HCT116 (cell line): Measurements from ENCODE around the gene RFX8. TPM values are rescaled to one million over a fixed set of nuclear protein-coding genes. Genes with fewer than 3 reads are reported as not detected.

ENCODE experiments used
- ATAC-seq: fragments of 200-7000 bp; cut with Tn5 transposase; 2 replicates; pipeline ENCODE4 v1.9.1; 2020; ENCODE audit warnings: mild to moderate bottlenecking, moderate library complexity
- BruUV-seq: library from RNA; stranded (reverse); fragments of 400-500 nt; replicated peaks from 2 replicates; lab custom pipeline; 2021; lab: Mats Ljungman, UMichigan
- CTCF ChIA-PET: fragments of 300-600 bp; sonication (Branson Sonifier 250); formaldehyde crosslinking; loops from one replicate; lab custom pipeline; 2021; ENCODE audit warnings: antibody characterized with exemption; lab: Charles Lee
- POLR2A ChIA-PET: fragments of 300-600, 350-600 bp; sonication (Branson Sonifier 250); formaldehyde crosslinking; loops from one replicate; lab custom pipeline; 2021; ENCODE audit warnings: antibody characterized with exemption; lab: Charles Lee
- RAD21 ChIA-PET, 2 experiments: fragments of 300-600 bp; sonication (Branson Sonifier 250); formaldehyde crosslinking; loops; one replicate each; lab custom pipeline; 2023; ENCODE audit warnings: low total read pairs in 2 of 2; ENCODE audit not compliant: uncharacterized antibody in 2 of 2, unreplicated experiment in 2 of 2, low non-redundant PET in 1 of 2; lab: Charles Lee
- DNase-seq: peaks from one replicate; pipeline ENCODE4 v3.0.0-alpha.2; 2010; ENCODE audit warnings: low read depth, low spot score
- H2AFZ ChIP-seq: fragments of 200-600 bp; shearing (Covaris generic), sonication (generic); 2 replicates; pipeline ENCODE4 v1.6.1; 2017; ENCODE audit warnings: low read depth, mixed run types, mixed read lengths, antibody characterized with exemption, low read length; ENCODE audit not compliant: poor library complexity, severe bottlenecking
- H3K27ac ChIP-seq: 2 replicates; pipeline ENCODE4 v1.5.1; 2012; ENCODE audit warnings: low read depth, low read length
- H3K27me3 ChIP-seq: fragments of 200-600 bp; sonication (generic); 2 replicates; pipeline ENCODE4 v1.6.1; 2016; ENCODE audit warnings: mixed run types, low read length, mixed read lengths; ENCODE audit not compliant: insufficient read depth
- H3K36me3 ChIP-seq, 2 experiments: fragments of 200-500 bp in 1 of 2; fragments of 200-600 bp in 1 of 2; sonication (Bioruptor generic) in 1 of 2; sonication (generic) in 1 of 2; 2 replicates each; pipeline versions ENCODE4 v1.5.1 to v1.6.1; 2014 to 2016; ENCODE audit warnings: low read length in 2 of 2, inconsistent platforms in 1 of 2, mixed read lengths in 1 of 2, mixed run types in 1 of 2; ENCODE audit not compliant: insufficient read depth in 2 of 2, control insufficient read depth in 1 of 2
- H3K4me1 ChIP-seq, 2 experiments: fragments of 200-600 bp in 1 of 2; sonication (generic) in 1 of 2; 2 replicates each; pipeline versions ENCODE4 v1.5.1 to v1.6.1; 2012 to 2017; ENCODE audit warnings: low read length in 2 of 2, inconsistent platforms in 1 of 2, mild to moderate bottlenecking in 1 of 2, mixed read lengths in 1 of 2, mixed run types in 1 of 2, moderate library complexity in 1 of 2; ENCODE audit not compliant: insufficient read depth in 2 of 2, control insufficient read depth in 1 of 2
- H3K4me2 ChIP-seq: fragments of 200-600 bp; sonication (generic); 2 replicates; pipeline ENCODE4 v1.6.1; 2017; ENCODE audit warnings: mixed run types, low read length, mixed read lengths
- H3K4me3 ChIP-seq, 2 experiments: fragments of 200-600 bp in 1 of 2; sonication (generic) in 1 of 2; replicated peaks in 1 of 2; 2 replicates each; pipeline ENCODE4 v1.5.1; 2011 to 2016; ENCODE audit warnings: low read length in 2 of 2, control low read depth in 1 of 2, low read depth in 1 of 2, mild to moderate bottlenecking in 1 of 2, mixed read lengths in 1 of 2, mixed run types in 1 of 2
- H3K79me2 ChIP-seq: fragments of 200-600 bp; sonication (generic); 2 replicates; pipeline ENCODE4 v1.6.1; 2017; ENCODE audit warnings: mild to moderate bottlenecking, mixed run types, low read length, moderate library complexity, mixed read lengths; ENCODE audit not compliant: insufficient read depth
- H3K9ac ChIP-seq: fragments of 200-600 bp; sonication (generic); 2 replicates; pipeline ENCODE4 v1.6.1; 2016; ENCODE audit warnings: low read length, mixed read lengths
- H3K9me2 ChIP-seq: fragments of 200-600 bp; sonication (generic), shearing (Covaris generic); 2 replicates; pipeline ENCODE4 v1.6.1; 2017; ENCODE audit warnings: mixed run types, mild to moderate bottlenecking, moderate library complexity; ENCODE audit not compliant: insufficient read depth
- H3K9me3 ChIP-seq, 2 experiments: fragments of 200-500 bp in 1 of 2; fragments of 200-600 bp in 1 of 2; sonication (Bioruptor generic) in 1 of 2; sonication (generic) in 1 of 2; 2 replicates each; pipeline ENCODE4 v1.6.1; 2014 to 2017; ENCODE audit warnings: low read length in 2 of 2, mixed read lengths in 2 of 2, inconsistent platforms in 1 of 2, low read depth in 1 of 2, mild to moderate bottlenecking in 1 of 2, mixed run types in 1 of 2, moderate library complexity in 1 of 2; ENCODE audit not compliant: control insufficient read depth in 1 of 2, insufficient read depth in 1 of 2
- H4K20me1 ChIP-seq: fragments of 200-600 bp; sonication (generic), shearing (Covaris generic); 2 replicates; pipeline ENCODE4 v1.6.1; 2017; ENCODE audit warnings: mixed run types, mild to moderate bottlenecking, moderate library complexity; ENCODE audit not compliant: insufficient read depth
- ATF3 ChIP-seq: IDR thresholded peaks from 2 replicates; pipeline ENCODE4 v1.6.1; 2012
- CBX3 ChIP-seq: IDR thresholded peaks from 2 replicates; pipeline ENCODE4 v1.6.1; 2012; ENCODE audit warnings: low read depth
- CEBPB ChIP-seq: IDR thresholded peaks from 2 replicates; pipeline ENCODE4 v1.6.1; 2012; ENCODE audit warnings: low read depth
- CTCF ChIP-seq, 3 experiments: fragments of 200-600 bp in 1 of 3; sonication (generic) in 1 of 3; IDR thresholded peaks in 2 of 3; conservative IDR thresholded peaks in 1 of 3; 2 replicates each; pipeline ENCODE4 v1.5.1; 2012 to 2017; ENCODE audit warnings: low read depth in 2 of 3, low read length in 2 of 3, antibody characterized with exemption in 1 of 3, borderline replicate concordance in 1 of 3, control low read depth in 1 of 3, mild to moderate bottlenecking in 1 of 3, mixed read lengths in 1 of 3, mixed run types in 1 of 3, moderate library complexity in 1 of 3; ENCODE audit not compliant: insufficient read depth in 1 of 3
- EGR1 ChIP-seq: IDR thresholded peaks from 2 replicates; pipeline ENCODE4 v1.6.1; 2012; ENCODE audit warnings: low read depth
- ELF1 ChIP-seq: IDR thresholded peaks from 2 replicates; pipeline ENCODE4 v1.6.1; 2012; ENCODE audit warnings: low read depth, borderline replicate concordance
- EZH2 ChIP-seq: fragments of 200-600 bp; sonication (generic); IDR thresholded peaks from 2 replicates; pipeline ENCODE4 v1.6.1; 2017; ENCODE audit warnings: antibody characterized with exemption, mixed run types
- EZH2phosphoT487 ChIP-seq: fragments of 200-600 bp; IDR thresholded peaks from 2 replicates; pipeline ENCODE4 v1.6.1; 2018; ENCODE audit warnings: antibody characterized with exemption, borderline replicate concordance
- FOSL1 ChIP-seq: IDR thresholded peaks from 2 replicates; pipeline ENCODE4 v1.6.1; 2012; ENCODE audit warnings: low read depth
- JUND ChIP-seq: IDR thresholded peaks from 2 replicates; pipeline ENCODE4 v1.6.1; 2012
- MAX ChIP-seq: IDR thresholded peaks from 2 replicates; pipeline ENCODE4 v1.6.1; 2012
- POLR2AphosphoS5 ChIP-seq: IDR thresholded peaks from 2 replicates; pipeline ENCODE4 v1.6.1; 2011; ENCODE audit warnings: mild to moderate bottlenecking, low read depth, low read length, moderate library complexity
- RAD21 ChIP-seq: IDR thresholded peaks from 2 replicates; pipeline ENCODE4 v1.6.1; 2012; ENCODE audit warnings: low read depth, mild to moderate bottlenecking
- REST ChIP-seq: IDR thresholded peaks from 2 replicates; pipeline ENCODE4 v1.6.1; 2012; ENCODE audit warnings: low read depth
- SIN3A ChIP-seq: IDR thresholded peaks from 2 replicates; pipeline ENCODE4 v1.6.1; 2012; ENCODE audit warnings: low read depth
- SRF ChIP-seq: IDR thresholded peaks from 2 replicates; pipeline ENCODE4 v1.6.1; 2012; ENCODE audit warnings: low read depth
- TCF7L2 ChIP-seq: IDR thresholded peaks from 2 replicates; pipeline ENCODE4 v1.7.0; 2011; ENCODE audit warnings: borderline replicate concordance, inconsistent platforms; ENCODE audit not compliant: insufficient read depth, insufficient read length; ENCODE audit errors: extremely low read depth
- YY1 ChIP-seq: IDR thresholded peaks from 2 replicates; pipeline ENCODE4 v1.6.1; 2011; ENCODE audit warnings: low read length, low read depth, moderate library complexity, mild to moderate bottlenecking; ENCODE audit not compliant: insufficient replicate concordance; ENCODE audit errors: extremely low read depth
- ZNF274 ChIP-seq: fragments of 200-500 bp; sonication (Bioruptor generic); IDR thresholded peaks from 2 replicates; pipeline ENCODE4 v1.6.1; 2014; ENCODE audit warnings: mild to moderate bottlenecking, low read depth, low read length, inconsistent platforms
- intact Hi-C: fragments of 100-400 bp; cut with micrococcal nuclease; formaldehyde crosslinking; loops from 2 replicates; pipeline ENCODE4 v1.10.0; 2022
- total RNA-seq: library from RNA; stranded (reverse); gene quantifications from one replicate; pipeline ENCODE4 v1.2.1, GENCODE V29; 2021; ENCODE audit not compliant: unreplicated experiment

The RFX8 gene
- total RNA-seq, 1 experiment from 2014 or later, result not detected

GRCh38 chr2:101521487-101521886 is 46.6 kb upstream of the RFX8 start (continued):
- TF ChIP-seq JUND (no peak), TCF7L2 (no peak)

GRCh38 chr2:101520246-101520645 is 45.3 kb upstream of the RFX8 start:
- ChIA-PET POLR2A (no interaction called here), RAD21 (no interaction called here)
- Histone ChIP-seq H2AFZ (no peak overlapping the region), H3K4me3 (no peak overlapping the region), H3K4me2 (no peak overlapping the region), H3K79me2 (no peaks in the 10 kb centered on the region), H3K9me2 (no peaks in the 10 kb centered on the region), H3K4me1 (peaks cover 8 to 30% of the 10 kb centered on the region in 2 experiments; a peak in 3 of 4 replicates), H3K9me3 (peaks cover 0 to 7% of the 10 kb centered on the region in 2 experiments; a peak in 1 of 4 replicates)
- intact Hi-C loops, result no loop called here
- no peak for DNase-seq
- TF ChIP-seq REST, result no peak
- TF ChIP-seq CTCF (IDR thresholded peaks at IDR 0.05 in 2 of 3, conservative IDR thresholded peaks at IDR 0.05 in 1 of 3; ENCODE audit: borderline replicate concordance in 1 of 3, insufficient read depth in 1 of 3, low read depth in 2 of 3, low read length in 2 of 3), result no peak
- TF ChIP-seq TCF7L2, result no peak
- TF ChIP-seq ATF3, result no peak
- no peak for TF ChIP-seq SIN3A
- no peak for TF ChIP-seq EZH2
- no peak for TF ChIP-seq RAD21
- TF ChIP-seq MAX, result no peak
- TF ChIP-seq POLR2AphosphoS5, result no peak
- no peak for TF ChIP-seq CEBPB
- no peak for TF ChIP-seq YY1
- TF ChIP-seq ELF1, result no peak
- no peak for TF ChIP-seq ZNF274
- no peak for TF ChIP-seq CBX3
- TF ChIP-seq SRF, result no peak
- TF ChIP-seq EGR1, result no peak
- TF ChIP-seq FOSL1, result no peak
- no peak for TF ChIP-seq EZH2phosphoT487
- TF ChIP-seq, all 23 proteins: peak for 0
- Histone ChIP-seq H3K27ac (no peak overlapping the region), H4K20me1 (no peaks in the 10 kb centered on the region), H3K27me3 (no peaks in the 10 kb centered on the region), H3K36me3 (no peaks in the 10 kb centered on the region), H3K9ac (no peak overlapping the region)
- CTCF ChIA-PET, result no interaction called here
- BruUV-seq, result no TSS peak
- no peak for ATAC-seq
